ENCODE results near the gene SAMD4B. TPM values are rescaled to one million over a fixed set of nuclear protein-coding genes. Genes with fewer than 3 reads are reported as not detected.

The SAMD4B gene
- total RNA-seq, 6 experiments from 2014 or later: 23.0 to 45.6 (median 31.6) TPM

- intact Hi-C loops (cut with DNase I): no loop called here
- DNase-seq (peak; percentile 78 to 88 (median 83)), ATAC-seq (peak; percentile 1 to 8 (median 6))
- no peaks in the 10 kb centered on the region for H3K27me3 ChIP-seq
- H3K36me3 ChIP-seq: peaks cover 0 to 11% (median 7%) of the 10 kb centered on the region in 4 donors
- peak overlapping the region; percentile 84 to 99 (median 97) for H3K4me3 ChIP-seq
- TF ChIP-seq CTCF (IDR thresholded peaks at IDR 0.05) (no peak), POLR2A (IDR thresholded peaks at IDR 0.05) (peak; percentile 75)
- H3K27ac ChIP-seq: peak overlapping the region; percentile 93 to 100 (median 99)
- WGBS (ENCODE audit: insufficient coverage, low coverage, low lambda C conversion rate, missing lambda C conversion rate): 1% methylated on average over 22 of the region's 35 CpGs
- H3K9me3 ChIP-seq: no peaks in the 10 kb centered on the region
- H3K4me1 ChIP-seq: peaks cover 0 to 20% (median 5%) of the 10 kb centered on the region in 4 donors
Observed at GRCh38 chr19:39410017-39410830, 68.0 kb downstream of the SAMD4B start.

GRCh38 chr19:39410831-39411080 lies 68.5 kb downstream of the SAMD4B start:
- H3K4me3 ChIP-seq: peak overlapping the region; percentile 84 to 99 (median 97)
- peak overlapping the region; percentile 93 to 100 (median 99) for H3K27ac ChIP-seq
- ATAC-seq (no peak), DNase-seq (no peak)
- intact Hi-C loops (cut with DNase I): no loop called here
- peaks cover 0 to 11% (median 7%) of the 10 kb centered on the region in 4 donors for H3K36me3 ChIP-seq
- H3K9me3 ChIP-seq: no peaks in the 10 kb centered on the region
- 33% methylated on average over 1 of the region's 1 CpG for WGBS (ENCODE audit: insufficient coverage, low coverage, low lambda C conversion rate, missing lambda C conversion rate)
- TF ChIP-seq POLR2A (IDR thresholded peaks at IDR 0.05) (no peak), CTCF (IDR thresholded peaks at IDR 0.05) (no peak)
- H3K27me3 ChIP-seq: no peaks in the 10 kb centered on the region
- peaks cover 0 to 17% (median 3%) of the 10 kb centered on the region in 4 donors for H3K4me1 ChIP-seq

GRCh38 chr19:39411081-39411831 lies 69.0 kb downstream of the SAMD4B start:
- intact Hi-C loops (cut with DNase I): no loop called here
- Histone ChIP-seq H3K27me3 (no peaks in the 10 kb centered on the region), H3K27ac (peak overlapping the region; percentile 93 to 100 (median 99)), H3K36me3 (peaks cover 0 to 11% (median 7%) of the 10 kb centered on the region in 4 donors), H3K4me3 (peak overlapping the region; percentile 84 to 99 (median 97)), H3K9me3 (no peaks in the 10 kb centered on the region), H3K4me1 (peaks cover 0 to 12% (median 2%) of the 10 kb centered on the region in 4 donors)
- ATAC-seq: peak; percentile 12 to 46 (median 26)
- peak; percentile 77 to 91 (median 86) for DNase-seq
- TF ChIP-seq POLR2A (IDR thresholded peaks at IDR 0.05) (peak; percentile 77), CTCF (IDR thresholded peaks at IDR 0.05) (no peak)
- 2% methylated on average over 9 of the region's 9 CpGs for WGBS (ENCODE audit: insufficient coverage, low coverage, low lambda C conversion rate, missing lambda C conversion rate)

GRCh38 chr19:39411832-39412099 lies 69.5 kb downstream of the SAMD4B start:
- no peaks in the 10 kb centered on the region for H3K27me3 ChIP-seq
- intact Hi-C loops (cut with DNase I): no loop called here
- H3K36me3 ChIP-seq: peaks cover 0 to 11% (median 7%) of the 10 kb centered on the region in 4 donors
- no peaks in the 10 kb centered on the region for H3K9me3 ChIP-seq
- H3K4me3 ChIP-seq: peak overlapping the region in 2 of 3 donors; percentile 81 to 99
- 0% methylated on average over 7 of the region's 7 CpGs for WGBS (ENCODE audit: insufficient coverage, low coverage, low lambda C conversion rate, missing lambda C conversion rate)
- H3K27ac ChIP-seq: peak overlapping the region; percentile 93 to 100 (median 99)
- DNase-seq (peak; percentile 87 to 91 (median 88)), ATAC-seq (peak; percentile 37 to 61 (median 52))
- peaks cover 0 to 12% (median 2%) of the 10 kb centered on the region in 4 donors for H3K4me1 ChIP-seq
- no peak for TF ChIP-seq POLR2A (IDR thresholded peaks at IDR 0.05)
- TF ChIP-seq CTCF (IDR thresholded peaks at IDR 0.05): peak; percentile 94 to 98 (median 96)
